ENCODE results near the gene UGT2B28. TPM values are rescaled to one million over a fixed set of nuclear protein-coding genes. Genes with fewer than 3 reads are reported as not detected.
"Not testable (repeated sequence)": the region's sequence is repeated elsewhere in the genome, so short reads cannot be mapped to it uniquely, and the experiment has no call there.

Gene UGT2B28
- total RNA-seq (not detected), polyA plus RNA-seq (not detected)
- long read RNA-seq, donor 1 = 0 reads
- long read RNA-seq, donor 2 = 0 reads
- long read RNA-seq, donor 3 = 0 reads
- long read RNA-seq, donor 4 = 0 reads
- long read RNA-seq, donor 5 = 0 reads
- long read RNA-seq, donor 6 = 0 reads
- long read RNA-seq, donor 7 = 0 reads
- long read RNA-seq, donor 8 = 0 reads
- long read RNA-seq, donor 9 = 0 reads
- long read RNA-seq, donor 10 = 0 reads

DNA sequence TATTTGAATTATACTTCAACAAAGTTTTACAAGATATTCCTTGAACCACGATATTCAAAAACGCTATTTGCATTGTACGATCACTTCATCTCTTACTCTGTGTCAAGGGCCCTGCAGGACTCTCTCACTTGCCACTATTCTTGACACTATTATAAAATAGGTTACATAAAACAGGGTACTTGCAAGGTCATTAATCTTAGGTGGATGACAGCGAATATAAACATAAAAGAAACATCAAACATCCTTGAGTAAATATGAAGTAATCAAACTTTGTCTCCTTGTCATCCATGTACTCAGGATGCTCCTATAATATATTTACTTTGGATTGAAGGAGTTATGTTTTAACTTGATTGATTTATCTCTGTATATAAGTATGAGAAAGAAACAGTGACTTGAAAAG is at the start of gene UGT2B28:
Gene UGT2B28, plus strand, starts transcription at position 395 of the 400 bp plus-strand sequence. CDS start 26 bp downstream, outside the sequence.
- H3K4me1 ChIP-seq (replicated peaks in 1 of 2); H3K27ac ChIP-seq; DNase-seq; intact Hi-C loops (cut with DNase I); H3K27me3 ChIP-seq; H3K9me3 ChIP-seq (replicated peaks in 1 of 3); H3K4me3 ChIP-seq; H3K36me3 ChIP-seq (replicated peaks in 1 of 2): not testable (repeated sequence)
- WGBS, 4 donors = 57 to 81% (median 75%) methylated on average over 4 of the region's 4 CpGs

DNA sequence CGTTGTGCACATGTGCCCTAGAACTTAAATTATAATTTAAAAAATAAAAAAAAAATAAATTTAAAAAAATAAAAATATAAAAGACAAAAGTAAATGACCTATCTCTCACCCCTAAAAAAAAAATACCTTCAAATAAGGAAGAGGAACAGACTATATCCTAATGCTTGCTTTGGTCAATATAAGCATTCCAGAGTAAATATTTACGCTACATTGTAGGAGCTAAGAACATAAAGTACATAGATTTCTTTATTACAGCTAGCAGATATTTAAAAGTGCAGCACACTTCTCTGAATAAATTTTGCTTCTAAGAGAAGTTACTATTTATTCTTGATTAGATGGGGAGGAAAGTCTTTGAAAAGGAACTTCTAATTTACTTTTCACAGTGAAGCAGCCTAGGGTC is 41.2 kb upstream of the UGT2B28 start:
- TF ChIP-seq, protein P1, sequence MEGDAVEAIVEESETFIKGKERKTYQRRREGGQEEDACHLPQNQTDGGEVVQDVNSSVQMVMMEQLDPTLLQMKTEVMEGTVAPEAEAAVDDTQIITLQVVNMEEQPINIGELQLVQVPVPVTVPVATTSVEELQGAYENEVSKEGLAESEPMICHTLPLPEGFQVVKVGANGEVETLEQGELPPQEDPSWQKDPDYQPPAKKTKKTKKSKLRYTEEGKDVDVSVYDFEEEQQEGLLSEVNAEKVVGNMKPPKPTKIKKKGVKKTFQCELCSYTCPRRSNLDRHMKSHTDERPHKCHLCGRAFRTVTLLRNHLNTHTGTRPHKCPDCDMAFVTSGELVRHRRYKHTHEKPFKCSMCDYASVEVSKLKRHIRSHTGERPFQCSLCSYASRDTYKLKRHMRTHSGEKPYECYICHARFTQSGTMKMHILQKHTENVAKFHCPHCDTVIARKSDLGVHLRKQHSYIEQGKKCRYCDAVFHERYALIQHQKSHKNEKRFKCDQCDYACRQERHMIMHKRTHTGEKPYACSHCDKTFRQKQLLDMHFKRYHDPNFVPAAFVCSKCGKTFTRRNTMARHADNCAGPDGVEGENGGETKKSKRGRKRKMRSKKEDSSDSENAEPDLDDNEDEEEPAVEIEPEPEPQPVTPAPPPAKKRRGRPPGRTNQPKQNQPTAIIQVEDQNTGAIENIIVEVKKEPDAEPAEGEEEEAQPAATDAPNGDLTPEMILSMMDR (IDR thresholded peaks at IDR 0.05) = no peak
- no peak for TF ChIP-seq POLR2A (IDR thresholded peaks at IDR 0.05)
- no peaks in the 10 kb centered on the region for H3K4me1 ChIP-seq (replicated peaks in 1 of 2)
- no peaks in the 10 kb centered on the region for H3K36me3 ChIP-seq (replicated peaks in 1 of 2)
- no peak overlapping the region for H3K27ac ChIP-seq
- no peaks in the 10 kb centered on the region for H3K9me3 ChIP-seq (replicated peaks in 1 of 3)
- 79 to 86% (median 84%) methylated on average over 2 of the region's 2 CpGs for WGBS, 4 donors
- intact Hi-C loops (cut with DNase I) = no loop called here
- no peak for DNase-seq
- no peak overlapping the region for H3K4me3 ChIP-seq
- H3K27me3 ChIP-seq = no peaks in the 10 kb centered on the region

DNA sequence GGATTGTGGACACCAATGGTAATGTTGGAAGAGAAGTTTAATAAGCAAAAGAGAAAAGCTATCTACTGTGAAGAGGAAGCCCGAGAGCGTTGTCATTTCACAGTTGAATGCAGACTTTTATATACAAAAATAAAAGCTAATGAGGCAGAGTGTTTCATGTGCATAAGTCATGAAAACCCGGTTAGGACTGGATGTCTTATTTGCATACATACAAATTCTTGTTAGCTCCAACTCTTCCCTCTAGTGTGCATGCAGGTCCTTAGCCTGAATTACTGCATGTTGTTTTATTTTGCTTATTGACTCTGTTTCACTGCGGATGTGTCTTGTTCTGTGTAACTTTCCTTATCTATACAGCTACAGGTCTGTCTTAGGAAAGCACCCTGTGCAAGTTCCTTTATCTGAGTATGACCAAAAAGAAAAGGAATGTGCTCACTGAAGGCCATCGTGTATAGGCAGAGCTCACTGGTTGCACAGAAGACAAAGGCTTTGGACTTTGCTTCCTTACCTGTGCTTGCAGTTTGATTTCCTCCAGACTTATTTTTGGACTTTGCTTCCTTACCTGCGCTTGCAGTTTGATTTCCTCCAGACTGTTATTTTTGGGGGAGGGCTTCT is 40.6 kb upstream of the UGT2B28 start:
- TF ChIP-seq, protein P1 (IDR thresholded peaks at IDR 0.05) = no peak
- intact Hi-C loops (cut with DNase I) = no loop called here
- no peaks in the 10 kb centered on the region for H3K9me3 ChIP-seq (replicated peaks in 1 of 3)
- H3K27ac ChIP-seq = no peak overlapping the region
- WGBS, 4 donors = 74 to 78% (median 76%) methylated on average over 6 of the region's 6 CpGs
- H3K4me1 ChIP-seq (replicated peaks in 1 of 2) = no peaks in the 10 kb centered on the region
- no peak for DNase-seq
- H3K4me3 ChIP-seq = no peak overlapping the region
- no peaks in the 10 kb centered on the region for H3K36me3 ChIP-seq (replicated peaks in 1 of 2)
- no peaks in the 10 kb centered on the region for H3K27me3 ChIP-seq

DNA sequence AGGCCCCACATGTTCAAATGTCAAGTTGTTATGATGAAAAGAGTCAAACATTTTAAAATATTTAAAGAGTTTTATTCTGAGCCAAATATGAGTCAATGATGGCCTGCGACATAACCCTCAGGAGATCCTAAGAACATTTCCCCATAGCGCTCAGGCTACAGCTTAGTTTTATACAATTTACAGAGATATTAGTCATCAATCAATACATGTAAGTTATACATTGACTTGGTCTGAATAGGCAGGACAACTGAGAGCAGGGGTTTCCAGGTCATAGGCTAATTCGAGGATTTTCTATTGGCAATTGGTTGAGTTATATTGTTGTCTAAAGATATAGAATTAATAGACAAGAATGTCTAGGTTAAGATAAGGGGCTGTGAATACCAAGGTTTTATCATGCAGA is 39.5 kb upstream of the UGT2B28 start:
- H3K27ac ChIP-seq; H3K27me3 ChIP-seq; H3K36me3 ChIP-seq (replicated peaks in 1 of 2); H3K9me3 ChIP-seq (replicated peaks in 1 of 3); H3K4me1 ChIP-seq (replicated peaks in 1 of 2); intact Hi-C loops (cut with DNase I); H3K4me3 ChIP-seq; DNase-seq: not testable (repeated sequence)
- WGBS, 4 donors = 78 to 81% (median 80%) methylated on average over 3 of the region's 3 CpGs

DNA sequence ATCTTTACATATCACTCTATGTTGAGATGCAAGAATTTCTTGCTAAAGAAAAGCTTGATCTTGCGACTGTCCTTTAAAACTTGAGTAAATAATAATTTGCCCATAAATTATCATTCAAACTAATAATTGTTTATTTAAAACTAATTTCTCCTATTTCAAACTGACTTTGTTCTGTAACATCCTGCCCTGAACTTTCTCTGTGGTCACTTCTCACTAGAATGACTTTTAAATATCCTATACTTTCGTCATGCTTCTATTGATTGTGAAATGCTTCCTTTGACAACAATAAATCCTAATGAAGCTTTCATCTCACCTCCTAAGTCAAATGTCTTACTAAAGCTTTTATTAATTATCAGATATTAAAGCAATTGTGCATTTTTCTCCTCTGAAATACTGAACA is 38.5 kb upstream of the UGT2B28 start:
- intact Hi-C loops (cut with DNase I); H3K27me3 ChIP-seq; H3K36me3 ChIP-seq (replicated peaks in 1 of 2); H3K4me1 ChIP-seq (replicated peaks in 1 of 2); H3K9me3 ChIP-seq (replicated peaks in 1 of 3); H3K4me3 ChIP-seq; DNase-seq; H3K27ac ChIP-seq: not testable (repeated sequence)
- WGBS, 4 donors = 71 to 83% (median 73%) methylated on average over 2 of the region's 2 CpGs

DNA sequence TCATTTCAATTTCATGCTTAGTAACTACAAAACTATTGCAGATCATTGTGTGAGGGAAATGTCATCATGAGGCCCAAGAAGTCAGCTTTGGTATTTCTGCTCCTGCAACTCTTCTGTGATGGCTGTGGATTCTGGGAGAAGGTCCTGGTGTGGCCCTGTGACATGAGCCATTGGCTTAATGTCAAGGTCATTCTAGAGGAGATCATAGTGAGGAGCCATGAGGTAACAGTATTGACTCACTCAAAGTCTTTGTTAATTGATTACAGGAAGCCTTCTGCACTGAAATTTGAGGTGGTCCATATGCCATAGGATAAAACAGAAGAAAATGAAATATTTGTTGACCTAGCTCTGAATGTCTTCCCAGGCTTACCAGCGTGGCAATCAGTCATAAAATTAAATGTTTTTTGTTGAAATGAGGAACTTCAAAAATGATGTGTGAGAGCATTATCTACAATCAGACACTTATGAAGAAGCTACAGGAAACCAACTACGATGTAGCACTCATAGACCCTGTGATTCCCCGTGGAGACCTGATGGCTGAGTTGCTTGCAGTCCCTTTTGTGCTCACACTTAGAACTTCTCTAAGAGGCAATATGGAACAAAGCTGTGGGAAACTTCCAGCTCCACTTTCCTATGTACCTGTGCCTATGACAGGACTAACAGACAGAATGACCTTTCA is 37.6 kb upstream of the UGT2B28 start:
- intact Hi-C loops (cut with DNase I); DNase-seq: not testable (repeated sequence)

DNA sequence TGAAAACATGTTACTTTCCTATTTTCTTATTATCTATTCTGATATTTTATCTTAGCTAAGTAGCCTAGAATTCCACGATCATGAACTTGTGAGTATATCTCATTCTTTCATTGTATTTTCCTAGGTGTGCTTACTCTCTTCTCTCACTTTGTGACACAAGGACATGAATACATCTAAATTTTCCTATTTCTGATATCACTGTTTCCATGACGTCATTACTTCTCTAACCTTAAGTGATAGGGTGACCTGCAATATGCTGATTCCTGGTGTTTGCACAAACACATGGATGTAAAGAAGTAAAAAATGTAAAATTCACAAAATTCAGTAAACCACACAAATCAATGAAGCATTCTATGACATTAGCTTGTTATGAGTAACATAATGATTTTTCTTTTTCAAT is 29.4 kb upstream of the UGT2B28 start:
- DNase-seq; H3K36me3 ChIP-seq (replicated peaks in 1 of 2); H3K4me3 ChIP-seq; H3K27me3 ChIP-seq; intact Hi-C loops (cut with DNase I); H3K9me3 ChIP-seq (replicated peaks in 1 of 3); H3K27ac ChIP-seq; H3K4me1 ChIP-seq (replicated peaks in 1 of 2): not testable (repeated sequence)
- 58 to 75% (median 68%) methylated on average over 2 of the region's 2 CpGs for WGBS, 4 donors

More for the DNA sequence above, 37.6 kb upstream of the UGT2B28 start:
- H3K4me3 ChIP-seq; H3K4me1 ChIP-seq (replicated peaks in 1 of 2); H3K27ac ChIP-seq; H3K9me3 ChIP-seq (replicated peaks in 1 of 3); H3K36me3 ChIP-seq (replicated peaks in 1 of 2); H3K27me3 ChIP-seq: not testable (repeated sequence)
- 57 to 79% (median 71%) methylated on average over 3 of the region's 3 CpGs for WGBS, 4 donors

DNA sequence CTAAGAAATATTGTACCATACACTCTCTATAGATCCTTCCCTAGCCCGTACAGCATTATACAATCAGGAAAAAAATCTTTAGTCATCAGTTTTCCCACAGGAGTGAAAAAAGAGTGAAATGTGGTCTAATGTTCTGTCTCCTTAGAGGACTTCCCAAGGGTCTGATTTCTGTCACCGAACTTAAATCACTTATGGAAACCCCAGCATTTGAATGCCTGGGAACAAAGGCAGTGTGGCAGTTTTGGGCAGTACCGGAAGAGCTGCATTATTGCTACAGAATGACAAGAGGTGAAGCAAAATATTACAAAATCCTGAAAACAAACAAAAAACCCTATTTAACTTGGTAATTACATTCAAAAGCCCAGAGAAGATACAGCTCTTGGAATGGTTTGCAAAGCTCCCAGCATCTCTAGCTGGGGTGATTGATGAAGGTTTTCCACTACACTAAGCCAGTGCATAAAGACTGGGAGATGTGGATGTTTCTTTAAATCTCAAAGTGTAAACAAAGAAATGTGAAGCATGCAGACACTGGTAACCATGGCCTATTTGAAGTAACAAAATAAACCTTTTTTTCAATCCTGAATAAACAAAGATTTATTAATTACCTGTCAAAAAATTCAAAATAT is 27.0 kb upstream of the UGT2B28 start:
- intact Hi-C loops (cut with DNase I); H3K9me3 ChIP-seq (replicated peaks in 1 of 3); H3K4me1 ChIP-seq (replicated peaks in 1 of 2); H3K27me3 ChIP-seq; DNase-seq; H3K4me3 ChIP-seq; H3K36me3 ChIP-seq (replicated peaks in 1 of 2); H3K27ac ChIP-seq: not testable (repeated sequence)
- 78 to 81% (median 80%) methylated on average over 3 of the region's 3 CpGs for WGBS, 4 donors

DNA sequence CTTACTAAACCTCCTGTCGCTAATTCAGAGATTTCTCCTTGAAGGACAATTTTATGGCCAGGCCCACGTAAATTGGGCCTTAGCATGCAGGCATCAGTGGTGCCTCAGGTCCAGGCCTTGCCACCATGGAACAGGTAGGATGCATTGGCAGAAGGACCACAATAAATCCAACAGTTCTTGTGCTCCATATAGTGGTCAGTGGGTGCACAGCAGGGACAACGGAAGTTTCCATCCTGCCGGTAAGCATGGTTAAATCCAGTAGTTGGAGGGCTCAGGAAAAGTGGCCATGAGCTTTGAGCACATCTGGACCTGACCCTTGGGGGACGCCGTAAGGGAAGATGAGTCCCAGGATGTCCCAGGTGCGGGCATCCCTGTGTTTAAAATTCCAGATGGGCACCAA is 11.7 kb upstream of the UGT2B28 start:
- H3K36me3 ChIP-seq (replicated peaks in 1 of 2); H3K4me3 ChIP-seq; H3K9me3 ChIP-seq (replicated peaks in 1 of 3); H3K4me1 ChIP-seq (replicated peaks in 1 of 2); DNase-seq; H3K27ac ChIP-seq; H3K27me3 ChIP-seq; intact Hi-C loops (cut with DNase I): not testable (repeated sequence)
- WGBS, 4 donors = 92 to 96% (median 93%) methylated on average over 7 of the region's 7 CpGs
